Measurements from ENCODE around the gene RTEL1.
"Not testable (repeated sequence)": the region's sequence is repeated elsewhere in the genome, so short reads cannot be mapped to it uniquely, and the experiment has no call there.

RTEL1 gene

DNA sequence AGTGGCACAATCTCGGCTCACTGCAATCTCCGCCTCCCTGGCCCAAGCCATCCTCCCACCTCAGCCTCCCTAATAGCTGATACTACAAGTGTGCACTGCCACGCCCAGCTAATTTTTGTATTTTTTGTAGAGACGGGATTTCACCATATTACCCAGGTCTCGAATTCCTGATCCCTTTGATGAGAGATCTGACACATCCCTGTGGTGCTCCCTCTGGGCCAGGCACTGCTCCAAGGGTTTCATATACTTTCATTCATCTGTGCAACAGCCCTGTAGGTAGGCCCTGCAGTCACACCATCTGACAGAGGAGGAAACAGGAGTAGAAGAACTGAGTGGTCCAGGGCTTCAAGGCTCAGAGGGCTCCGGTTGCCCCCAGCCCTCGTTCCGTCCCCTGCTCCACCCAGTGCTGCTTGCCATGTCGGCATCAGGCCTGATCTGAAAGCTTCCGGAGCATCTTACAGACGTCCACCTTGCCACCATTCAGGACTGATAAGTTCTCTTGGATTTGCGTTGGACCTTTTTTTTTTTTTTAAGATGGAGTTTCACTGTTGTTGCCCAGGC is 53.1 kb downstream of the RTEL1 start:
- H3K36me3 ChIP-seq (ENCODE audit: control insufficient read depth, insufficient read depth, low read length) = peaks cover 78% of the 10 kb centered on the region
- H3K27ac ChIP-seq (ENCODE audit: low read depth, low read length, severe bottlenecking) = no peak overlapping the region
- 89 to 94% methylated on average over 10 to 12 of the region's 12 CpGs for WGBS, 2 experiments (ENCODE audit: insufficient coverage in 2 of 2)
- no peak overlapping the region for H3K4me3 ChIP-seq (ENCODE audit: extremely low read depth, insufficient read depth, low read length, poor library complexity, severe bottlenecking)
- H3K9me3 ChIP-seq (ENCODE audit: control insufficient read depth, low read length) = peaks cover 3% of the 10 kb centered on the region
- peaks cover 5% of the 10 kb centered on the region for H3K4me1 ChIP-seq (ENCODE audit: control insufficient read depth, insufficient read depth, low read length, poor library complexity, severe bottlenecking)

DNA sequence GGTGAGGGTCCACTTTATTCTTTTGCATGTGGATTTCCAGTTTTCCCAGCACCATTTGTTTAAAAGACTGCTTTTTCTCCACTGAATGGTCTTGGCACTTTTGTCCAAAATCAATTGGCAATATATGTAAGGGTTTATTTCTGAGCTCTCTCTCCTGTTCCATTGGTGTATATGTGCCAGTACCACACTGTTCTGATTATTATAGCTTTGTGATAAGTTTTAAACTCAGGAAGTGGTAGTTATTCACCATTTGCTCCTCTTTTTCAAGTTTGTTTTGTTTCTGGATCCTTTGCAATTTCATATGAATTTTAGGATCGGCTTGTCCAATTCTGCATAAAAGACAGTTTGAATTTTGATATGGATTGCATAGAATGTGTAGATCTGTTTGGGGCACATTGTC is 54.1 kb downstream of the RTEL1 start:
- Histone ChIP-seq H3K36me3 (ENCODE audit: control insufficient read depth, insufficient read depth, low read length) (peaks cover 82% of the 10 kb centered on the region), H3K9me3 (ENCODE audit: control insufficient read depth, low read length) (peaks cover 3% of the 10 kb centered on the region), H3K4me3 (ENCODE audit: extremely low read depth, insufficient read depth, low read length, poor library complexity, severe bottlenecking) (no peak overlapping the region), H3K27ac (ENCODE audit: low read depth, low read length, severe bottlenecking) (no peak overlapping the region), H3K4me1 (ENCODE audit: control insufficient read depth, insufficient read depth, low read length, poor library complexity, severe bottlenecking) (no peaks in the 10 kb centered on the region)
- no CpG with 5 or more reads among the region's 1 CpG for WGBS, 2 experiments (ENCODE audit: insufficient coverage in 2 of 2)

DNA sequence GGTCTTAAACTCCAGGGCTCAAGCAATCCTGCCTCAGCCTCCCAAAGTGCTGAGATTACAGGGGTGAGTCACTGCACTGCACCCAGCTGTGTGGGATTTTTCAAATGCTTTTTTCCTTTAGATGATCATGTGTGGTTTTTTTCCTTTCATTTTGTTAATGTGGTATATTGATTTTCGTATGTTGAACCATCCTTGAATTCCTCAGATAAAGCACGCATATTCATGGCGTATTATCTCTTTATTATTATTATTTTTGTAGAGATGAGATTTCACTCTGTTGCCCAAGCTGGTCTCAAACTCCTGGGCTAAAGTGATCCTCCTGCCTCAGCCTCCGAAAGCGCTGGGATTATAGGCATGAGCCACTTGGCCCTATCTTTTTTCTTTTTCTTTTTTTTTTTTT is 56.7 kb downstream of the RTEL1 start:
- H3K36me3 ChIP-seq (ENCODE audit: control insufficient read depth, insufficient read depth, low read length) = peaks cover 93% of the 10 kb centered on the region
- peaks cover 3% of the 10 kb centered on the region for H3K9me3 ChIP-seq (ENCODE audit: control insufficient read depth, low read length)
- no peak overlapping the region for H3K27ac ChIP-seq (ENCODE audit: low read depth, low read length, severe bottlenecking)
- no peaks in the 10 kb centered on the region for H3K4me1 ChIP-seq (ENCODE audit: control insufficient read depth, insufficient read depth, low read length, poor library complexity, severe bottlenecking)
- 100% methylated on average over 2 of the region's 5 CpGs; no CpG with 5 or more reads in 1 of the 2 experiments for WGBS, 2 experiments (ENCODE audit: insufficient coverage in 2 of 2)
- H3K4me3 ChIP-seq (ENCODE audit: extremely low read depth, insufficient read depth, low read length, poor library complexity, severe bottlenecking) = no peak overlapping the region

DNA sequence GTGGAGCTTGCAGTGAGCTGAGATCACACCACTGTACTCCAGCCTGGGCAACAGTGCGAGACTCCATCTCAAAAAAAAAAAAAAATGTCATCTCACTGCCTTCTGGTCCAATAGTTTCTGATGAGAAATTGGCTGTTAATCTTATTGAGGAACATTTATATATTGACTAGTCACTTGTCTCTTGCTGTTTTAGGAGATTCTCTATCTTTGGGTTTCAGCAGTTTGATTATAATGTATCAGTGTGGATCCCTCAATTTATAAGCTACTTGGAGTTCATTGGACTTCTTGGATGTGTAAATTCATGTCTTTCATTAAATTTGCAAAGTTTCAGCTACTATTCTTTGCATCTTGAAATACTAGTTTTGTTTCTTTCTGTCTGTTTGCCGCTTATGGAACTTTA is 60.9 kb downstream of the RTEL1 start:
- H3K9me3 ChIP-seq (ENCODE audit: control insufficient read depth, low read length) = peaks cover 2% of the 10 kb centered on the region
- H3K4me3 ChIP-seq (ENCODE audit: extremely low read depth, insufficient read depth, low read length, poor library complexity, severe bottlenecking) = no peak overlapping the region
- peaks cover 86% of the 10 kb centered on the region for H3K36me3 ChIP-seq (ENCODE audit: control insufficient read depth, insufficient read depth, low read length)
- no peaks in the 10 kb centered on the region for H3K4me1 ChIP-seq (ENCODE audit: control insufficient read depth, insufficient read depth, low read length, poor library complexity, severe bottlenecking)
- WGBS, 2 experiments (ENCODE audit: insufficient coverage in 2 of 2) = 100% methylated on average over 2 of the region's 2 CpGs; no CpG with 5 or more reads in 1 of the 2 experiments
- no peak overlapping the region for H3K27ac ChIP-seq (ENCODE audit: low read depth, low read length, severe bottlenecking)

DNA sequence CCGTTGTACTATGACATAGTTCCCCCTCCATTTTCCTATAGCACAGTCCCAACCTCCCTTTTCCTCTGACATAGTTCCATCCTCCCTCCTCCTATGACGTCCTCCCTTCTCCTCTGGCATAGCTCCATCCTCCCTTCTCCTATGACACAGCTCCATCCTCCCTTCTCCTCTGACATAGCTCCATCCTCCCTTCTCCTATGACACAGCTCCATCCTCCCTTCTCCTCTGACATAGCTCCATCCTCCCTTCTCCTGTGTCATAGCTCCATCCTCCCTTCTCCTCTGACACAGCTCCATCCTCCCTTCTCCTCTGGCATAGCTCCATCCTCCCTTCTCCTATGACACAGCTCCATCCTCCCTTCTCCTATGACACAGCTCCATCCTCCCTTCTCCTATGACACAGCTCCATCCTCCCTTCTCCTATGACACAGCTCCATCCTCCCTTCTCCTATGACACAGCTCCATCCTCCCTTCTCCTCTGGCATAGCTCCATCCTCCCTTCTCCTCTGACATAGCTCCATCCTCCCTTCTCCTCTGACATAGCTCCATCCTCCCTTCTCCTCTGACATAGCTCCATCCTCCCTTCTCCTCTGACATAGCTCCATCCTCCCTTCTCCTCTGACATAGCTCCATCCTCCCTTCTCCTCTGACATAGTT is 65.0 kb downstream of the RTEL1 start:
- not testable (repeated sequence) for H3K4me3 ChIP-seq (ENCODE audit: extremely low read depth, insufficient read depth, low read length, poor library complexity, severe bottlenecking); H3K4me1 ChIP-seq (ENCODE audit: control insufficient read depth, insufficient read depth, low read length, poor library complexity, severe bottlenecking); H3K27ac ChIP-seq (ENCODE audit: low read depth, low read length, severe bottlenecking)
- Histone ChIP-seq H3K9me3 (ENCODE audit: control insufficient read depth, low read length) (peaks cover 13% of the 10 kb centered on the region), H3K36me3 (ENCODE audit: control insufficient read depth, insufficient read depth, low read length) (peaks cover 75% of the 10 kb centered on the region)
- 96 to 100% methylated on average over 2 of the region's 2 CpGs for WGBS, 2 experiments (ENCODE audit: insufficient coverage in 2 of 2)

DNA sequence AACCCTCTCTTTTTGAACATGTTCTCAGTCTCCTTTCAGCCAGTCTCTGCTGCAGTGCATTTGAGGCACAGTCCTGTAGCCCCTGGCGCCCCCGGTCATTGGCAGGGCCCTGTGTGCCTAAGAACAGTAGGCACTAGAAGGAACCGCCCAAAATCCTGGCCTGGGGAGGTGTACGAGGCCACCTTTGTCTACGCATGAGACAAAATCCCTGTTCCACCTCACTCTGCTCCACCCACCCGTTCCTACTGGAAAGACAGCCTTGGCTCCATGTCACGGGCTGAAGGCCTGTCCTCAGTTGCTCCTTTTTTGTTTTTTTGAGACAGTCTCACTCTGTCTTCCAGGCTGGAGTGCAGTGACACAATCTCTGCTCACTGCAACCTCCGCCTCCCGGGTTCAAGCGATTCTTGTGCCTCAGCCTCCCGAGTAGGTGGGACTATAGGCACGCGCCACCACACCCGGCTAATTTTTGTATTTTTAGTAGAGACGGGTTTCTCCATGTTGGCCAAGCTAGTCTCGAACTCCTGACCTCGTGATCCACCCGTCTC is 72.1 kb downstream of the RTEL1 start:
- not testable (repeated sequence) for H3K9me3 ChIP-seq (ENCODE audit: control insufficient read depth, low read length); H3K4me1 ChIP-seq (ENCODE audit: control insufficient read depth, insufficient read depth, low read length, poor library complexity, severe bottlenecking); H3K4me3 ChIP-seq (ENCODE audit: extremely low read depth, insufficient read depth, low read length, poor library complexity, severe bottlenecking); H3K27ac ChIP-seq (ENCODE audit: low read depth, low read length, severe bottlenecking)
- peaks cover 66% of the 10 kb centered on the region for H3K36me3 ChIP-seq (ENCODE audit: control insufficient read depth, insufficient read depth, low read length)
- WGBS, 2 experiments (ENCODE audit: insufficient coverage in 2 of 2) = 93 to 95% methylated on average over 18 of the region's 18 CpGs

DNA sequence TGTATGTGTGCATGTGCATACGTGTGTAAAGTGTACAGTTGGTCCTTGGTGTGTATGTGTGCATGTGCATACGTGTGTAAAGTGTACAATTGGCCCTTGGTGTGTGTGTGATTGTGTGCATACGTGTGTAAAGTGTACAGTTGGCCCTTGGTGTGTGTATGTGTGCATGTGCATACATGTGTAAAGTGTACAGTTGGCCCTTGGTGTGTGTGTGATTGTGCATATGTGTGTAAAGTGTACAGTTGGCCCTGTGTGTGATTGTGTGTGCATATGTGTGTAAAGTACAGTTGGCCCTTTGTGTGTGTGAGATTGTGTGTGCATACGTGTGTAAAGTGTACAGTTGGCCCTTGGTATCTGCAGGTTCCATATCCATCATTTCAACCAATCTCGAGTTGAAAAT is 73.3 kb downstream of the RTEL1 start:
- WGBS, 2 experiments (ENCODE audit: insufficient coverage in 2 of 2) = 75 to 92% methylated on average over 2 of the region's 5 CpGs

DNA sequence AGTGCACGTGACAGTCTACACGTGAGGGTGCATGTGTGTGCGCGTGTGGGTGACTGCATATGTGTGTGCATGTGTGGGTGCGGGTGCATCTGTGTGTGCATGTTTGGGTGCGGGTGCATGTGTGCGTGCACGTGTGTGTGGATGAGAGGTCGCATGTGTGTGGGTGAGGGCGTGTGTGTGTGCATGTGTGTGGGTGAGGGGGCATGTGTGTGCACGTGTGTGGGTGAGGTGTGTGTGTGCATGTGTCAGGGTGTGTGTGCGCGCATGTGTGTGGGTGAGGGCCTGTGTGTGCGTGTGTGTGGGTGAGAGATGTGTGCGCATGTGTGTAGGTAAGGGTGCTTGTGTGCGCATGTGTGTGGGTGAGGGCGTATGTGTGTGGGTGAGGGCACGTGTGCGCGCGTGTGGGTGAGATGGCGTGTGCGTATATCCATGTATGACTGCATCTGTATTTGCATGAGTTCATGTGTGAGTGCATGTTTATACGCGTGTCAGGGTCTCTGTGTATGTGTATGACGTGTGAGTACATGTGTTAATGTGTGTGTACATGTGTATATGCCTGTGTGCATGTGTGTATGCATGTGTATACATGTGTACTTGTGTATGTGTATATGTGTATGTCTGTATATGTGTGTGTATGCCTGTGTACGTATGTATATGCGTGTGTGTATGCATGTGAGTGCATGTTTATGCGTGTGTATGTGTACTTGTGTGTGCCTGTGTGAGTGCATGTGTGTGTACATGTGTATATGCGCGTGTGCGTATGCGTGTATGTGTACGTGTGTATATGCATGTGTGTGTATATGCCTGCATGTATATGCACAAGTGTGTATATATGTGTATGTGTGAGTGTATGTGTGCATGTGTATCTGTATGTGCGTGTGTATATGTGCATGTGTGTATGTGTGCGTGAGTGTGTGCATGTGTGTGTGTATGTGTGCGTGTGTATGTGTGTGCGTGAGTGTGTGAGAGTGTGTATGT is 74.3 kb downstream of the RTEL1 start:
- H3K27ac ChIP-seq (ENCODE audit: low read depth, low read length, severe bottlenecking) = no peak overlapping the region
- no peaks in the 10 kb centered on the region for H3K9me3 ChIP-seq (ENCODE audit: control insufficient read depth, low read length)
- H3K4me1 ChIP-seq (ENCODE audit: control insufficient read depth, insufficient read depth, low read length, poor library complexity, severe bottlenecking) = no peaks in the 10 kb centered on the region
- no peak overlapping the region for H3K4me3 ChIP-seq (ENCODE audit: extremely low read depth, insufficient read depth, low read length, poor library complexity, severe bottlenecking)
- WGBS, 2 experiments (ENCODE audit: insufficient coverage in 2 of 2) = 87 to 89% methylated on average over 35 to 38 of the region's 38 CpGs
- H3K36me3 ChIP-seq (ENCODE audit: control insufficient read depth, insufficient read depth, low read length) = peaks cover 63% of the 10 kb centered on the region

More for the DNA sequence above, 73.3 kb downstream of the RTEL1 start:
- Histone ChIP-seq H3K4me3 (ENCODE audit: extremely low read depth, insufficient read depth, low read length, poor library complexity, severe bottlenecking) (no peak overlapping the region), H3K27ac (ENCODE audit: low read depth, low read length, severe bottlenecking) (no peak overlapping the region), H3K36me3 (ENCODE audit: control insufficient read depth, insufficient read depth, low read length) (peaks cover 67% of the 10 kb centered on the region), H3K9me3 (ENCODE audit: control insufficient read depth, low read length) (no peaks in the 10 kb centered on the region), H3K4me1 (ENCODE audit: control insufficient read depth, insufficient read depth, low read length, poor library complexity, severe bottlenecking) (no peaks in the 10 kb centered on the region)

DNA sequence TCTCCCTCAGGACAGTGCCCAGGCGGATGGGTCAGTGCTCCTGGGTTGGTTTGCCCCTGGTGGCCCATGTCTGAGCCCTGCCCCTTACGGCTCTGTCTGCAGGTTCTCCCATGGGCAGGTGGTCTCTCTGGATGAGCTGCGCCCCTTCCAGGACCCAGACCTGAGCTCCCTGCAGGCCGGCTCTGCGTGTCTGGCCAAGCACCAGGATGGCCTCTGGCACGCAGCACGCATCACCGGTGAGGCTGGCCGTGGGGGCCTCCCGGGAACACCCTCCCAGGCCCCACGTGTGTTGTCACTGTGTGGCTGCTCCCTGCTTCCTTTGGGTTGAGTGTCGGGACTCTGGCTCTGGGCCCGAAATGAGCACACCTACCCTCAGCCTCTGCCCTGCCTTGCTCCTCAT is 75.0 kb downstream of the RTEL1 start:
- H3K9me3 ChIP-seq (ENCODE audit: control insufficient read depth, low read length) = no peaks in the 10 kb centered on the region
- H3K4me1 ChIP-seq (ENCODE audit: control insufficient read depth, insufficient read depth, low read length, poor library complexity, severe bottlenecking) = peaks cover 2% of the 10 kb centered on the region
- peaks cover 63% of the 10 kb centered on the region for H3K36me3 ChIP-seq (ENCODE audit: control insufficient read depth, insufficient read depth, low read length)
- no peak overlapping the region for H3K27ac ChIP-seq (ENCODE audit: low read depth, low read length, severe bottlenecking)
- no peak overlapping the region for H3K4me3 ChIP-seq (ENCODE audit: extremely low read depth, insufficient read depth, low read length, poor library complexity, severe bottlenecking)
- 94 to 98% methylated on average over 12 to 13 of the region's 13 CpGs for WGBS, 2 experiments (ENCODE audit: insufficient coverage in 2 of 2)

DNA sequence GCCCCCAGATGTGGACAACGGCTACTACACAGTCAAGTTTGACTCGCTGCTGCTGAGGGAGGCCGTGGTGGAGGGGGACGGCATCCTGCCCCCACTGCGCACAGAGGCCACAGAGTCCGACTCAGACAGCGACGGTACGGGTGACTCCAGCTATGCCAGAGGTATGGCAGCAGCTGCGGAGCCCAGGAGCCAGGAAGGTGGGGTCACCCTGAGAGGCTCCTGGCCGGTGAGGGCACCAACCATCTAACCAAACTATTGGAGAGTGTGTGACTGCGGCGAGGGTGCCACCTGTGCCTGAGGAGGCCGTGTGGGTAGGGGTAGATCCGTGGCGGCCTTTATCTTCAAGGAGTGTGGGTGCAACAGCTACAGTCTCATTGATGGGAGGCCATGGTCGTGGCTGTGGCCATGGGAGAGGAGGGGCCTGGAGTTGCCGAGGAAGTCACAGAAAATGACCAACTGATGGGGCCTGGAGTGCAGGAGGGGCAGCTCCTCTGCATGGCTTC is 75.5 kb downstream of the RTEL1 start:
- Histone ChIP-seq H3K27ac (ENCODE audit: low read depth, low read length, severe bottlenecking) (no peak overlapping the region), H3K4me1 (ENCODE audit: control insufficient read depth, insufficient read depth, low read length, poor library complexity, severe bottlenecking) (peaks cover 7% of the 10 kb centered on the region), H3K36me3 (ENCODE audit: control insufficient read depth, insufficient read depth, low read length) (peaks cover 59% of the 10 kb centered on the region), H3K4me3 (ENCODE audit: extremely low read depth, insufficient read depth, low read length, poor library complexity, severe bottlenecking) (no peak overlapping the region), H3K9me3 (ENCODE audit: control insufficient read depth, low read length) (no peaks in the 10 kb centered on the region)
- 96 to 98% methylated on average over 16 to 18 of the region's 18 CpGs for whole genome bisulfite sequencing, 2 experiments (ENCODE audit: insufficient coverage in 2 of 2)

All from mesodermal cell (in vitro differentiated cells).